Activated CD8-positive, alpha-beta memory T cell treated with anti-CD3 and anti-CD28 coated beads, Interleukin-2, amount 50 U/mL, for 48 hours (primary cell): ENCODE data around the gene SLC28A1.

Experiments
- DNase-seq: peaks from one replicate; pipeline ENCODE4 v3.0.0-alpha.2; 2020

SLC28A1 gene

DNA sequence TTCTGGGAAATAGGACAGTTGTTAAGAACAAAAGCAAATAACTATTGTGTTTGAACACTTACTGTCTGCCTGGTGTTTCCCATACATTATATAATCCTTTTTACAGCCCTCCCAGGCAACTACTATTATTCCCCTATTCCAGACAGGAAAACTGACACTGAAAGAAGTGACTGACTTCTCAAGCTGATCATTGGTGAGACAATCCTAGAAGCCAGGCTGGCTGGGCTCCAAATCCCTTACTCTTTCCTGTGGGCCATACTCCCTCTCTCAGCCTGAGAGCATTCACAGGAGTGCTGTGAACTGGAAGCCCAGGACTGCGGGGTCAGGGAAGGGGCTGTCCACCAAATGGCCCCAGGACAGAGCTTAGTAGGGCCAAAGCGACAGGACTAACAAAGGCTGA is 58.0 kb downstream of the SLC28A1 start:
- no peak for DNase-seq

DNA sequence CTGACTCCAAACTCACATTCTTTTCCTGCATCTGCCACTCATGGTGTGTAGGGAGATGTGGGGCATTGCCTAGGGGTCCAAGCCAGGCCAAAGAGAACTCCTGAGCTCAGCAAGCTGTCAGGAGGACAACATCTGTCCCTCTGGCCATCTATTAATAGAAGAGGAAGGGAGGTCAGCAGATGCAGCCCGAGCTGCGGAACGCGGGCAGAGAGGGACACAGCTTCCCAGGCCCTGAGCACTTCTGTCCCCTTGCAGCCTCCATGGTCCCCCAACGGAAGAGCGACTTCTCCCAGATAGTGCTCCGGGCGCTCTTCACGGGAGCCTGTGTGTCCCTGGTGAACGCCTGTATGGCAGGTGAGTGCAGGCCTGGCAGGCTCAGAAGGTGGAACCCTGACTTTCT is 59.8 kb downstream of the SLC28A1 start:
- DNase-seq, result no peak

DNA sequence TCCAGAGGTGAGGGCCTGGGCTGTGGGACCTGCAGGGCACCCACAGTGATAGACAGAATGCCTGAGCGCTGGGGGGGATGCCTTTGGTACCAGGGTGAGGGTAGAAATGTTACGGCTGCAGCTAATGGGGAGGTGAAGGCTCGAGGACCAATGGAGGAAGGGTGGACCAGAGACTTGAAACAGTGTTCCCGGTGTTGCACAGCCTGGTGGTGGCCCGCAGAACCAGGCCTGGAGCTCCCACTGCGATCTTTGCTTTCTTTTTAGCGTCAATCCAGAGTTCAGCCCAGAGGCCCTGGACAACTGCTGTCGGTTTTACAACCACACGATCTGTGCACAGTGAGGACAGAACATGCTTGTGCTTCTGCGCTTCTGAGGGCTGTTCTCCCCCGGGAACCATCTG is 60.4 kb downstream of the SLC28A1 start:
- no peak for DNase-seq

DNA sequence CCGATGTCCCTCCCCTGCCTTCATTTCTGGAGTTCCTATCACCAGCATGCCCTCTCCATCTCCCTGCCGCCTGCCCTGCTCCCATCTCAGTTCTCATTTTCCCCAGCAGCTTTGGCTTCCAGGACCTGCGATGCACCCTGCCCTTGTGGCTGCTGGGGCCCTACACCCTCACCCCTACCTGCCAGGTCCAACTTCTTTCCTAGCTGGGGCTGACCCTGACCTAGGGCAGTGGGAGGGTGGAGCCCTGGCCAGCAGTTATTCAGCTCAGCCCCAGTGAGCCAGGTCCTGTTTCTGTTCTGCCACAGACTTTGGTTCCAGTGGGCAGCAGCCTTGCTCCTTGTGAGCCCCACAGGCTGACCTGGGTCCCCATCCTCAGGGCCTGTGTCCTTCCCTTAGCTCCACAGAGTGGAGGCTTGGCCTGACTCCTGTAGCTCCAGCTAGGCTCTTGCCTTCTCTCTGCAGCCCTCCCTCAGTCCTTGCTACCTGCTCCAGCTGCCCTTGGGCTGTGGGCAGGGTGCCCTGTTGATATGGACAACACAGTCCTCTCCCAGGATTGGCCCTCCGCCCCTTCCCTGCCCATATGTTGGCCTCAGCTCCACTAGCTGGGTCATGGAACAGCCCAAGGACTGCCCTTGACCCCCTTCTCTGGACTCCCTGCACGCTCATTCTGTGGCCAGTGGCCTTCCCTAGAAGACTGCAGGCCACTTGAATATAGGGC is 62.5 kb downstream of the SLC28A1 start:
- DNase-seq, result no peak

DNA sequence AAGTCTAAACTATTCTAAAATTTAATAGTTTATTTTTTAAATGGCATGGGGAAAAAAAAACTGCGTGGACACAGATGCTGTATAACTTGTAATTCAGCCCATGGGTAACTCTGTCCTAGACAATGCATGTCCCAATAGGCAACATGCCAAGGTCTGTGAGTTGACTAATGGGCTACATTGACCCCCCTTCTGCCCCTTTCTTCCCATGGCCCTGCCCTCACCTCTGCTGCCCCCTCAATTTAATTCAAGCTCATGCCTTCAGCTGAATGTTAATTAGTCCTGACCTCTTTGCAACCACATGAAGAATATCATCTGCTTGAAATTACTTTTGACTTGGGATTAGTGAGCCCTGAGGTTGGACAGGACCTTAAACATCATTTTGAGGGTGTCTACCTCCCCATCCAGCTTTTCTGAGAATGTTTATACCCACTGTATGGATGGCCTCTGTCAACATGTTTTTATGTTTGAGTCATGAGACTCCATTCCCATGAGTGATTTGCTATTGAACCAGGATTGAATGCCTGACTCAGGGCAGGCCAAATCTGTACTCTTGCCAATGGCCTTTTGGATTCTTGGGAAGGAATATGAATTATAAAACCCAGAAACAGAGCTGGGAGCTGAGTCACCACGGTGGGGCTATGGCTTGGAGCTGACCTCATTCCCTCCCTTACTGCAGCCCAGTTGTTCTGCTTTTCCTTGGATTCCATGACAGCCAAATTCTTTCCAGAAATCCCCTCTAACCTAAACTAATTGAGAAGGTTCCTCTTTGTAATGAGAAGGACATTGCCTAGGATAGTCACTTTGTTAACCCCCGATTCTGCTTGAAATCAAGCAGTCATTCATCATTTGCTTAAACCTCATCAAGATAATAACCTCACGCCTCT is 63.7 kb downstream of the SLC28A1 start:
- DNase-seq, result no peak

DNA sequence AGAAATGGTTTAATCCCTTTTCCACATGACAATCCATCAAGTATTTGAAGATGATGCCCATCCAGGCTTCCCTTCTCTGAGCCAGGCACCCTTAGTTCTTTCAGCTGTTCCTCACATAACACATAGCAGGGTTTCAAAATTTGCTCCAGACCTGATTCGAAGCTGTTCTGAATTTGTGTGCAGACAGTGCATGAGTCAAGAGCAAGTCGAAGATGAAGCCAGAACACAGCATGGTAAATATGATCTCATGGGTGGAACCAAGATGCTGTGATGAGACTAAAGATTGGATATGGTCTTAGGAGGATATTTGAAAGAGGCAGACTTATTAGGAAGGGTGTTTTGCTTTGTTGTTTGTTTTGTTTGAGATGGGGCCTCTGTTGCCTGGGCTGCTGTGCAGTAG is 64.6 kb downstream of the SLC28A1 start:
- DNase-seq, result no peak

DNA sequence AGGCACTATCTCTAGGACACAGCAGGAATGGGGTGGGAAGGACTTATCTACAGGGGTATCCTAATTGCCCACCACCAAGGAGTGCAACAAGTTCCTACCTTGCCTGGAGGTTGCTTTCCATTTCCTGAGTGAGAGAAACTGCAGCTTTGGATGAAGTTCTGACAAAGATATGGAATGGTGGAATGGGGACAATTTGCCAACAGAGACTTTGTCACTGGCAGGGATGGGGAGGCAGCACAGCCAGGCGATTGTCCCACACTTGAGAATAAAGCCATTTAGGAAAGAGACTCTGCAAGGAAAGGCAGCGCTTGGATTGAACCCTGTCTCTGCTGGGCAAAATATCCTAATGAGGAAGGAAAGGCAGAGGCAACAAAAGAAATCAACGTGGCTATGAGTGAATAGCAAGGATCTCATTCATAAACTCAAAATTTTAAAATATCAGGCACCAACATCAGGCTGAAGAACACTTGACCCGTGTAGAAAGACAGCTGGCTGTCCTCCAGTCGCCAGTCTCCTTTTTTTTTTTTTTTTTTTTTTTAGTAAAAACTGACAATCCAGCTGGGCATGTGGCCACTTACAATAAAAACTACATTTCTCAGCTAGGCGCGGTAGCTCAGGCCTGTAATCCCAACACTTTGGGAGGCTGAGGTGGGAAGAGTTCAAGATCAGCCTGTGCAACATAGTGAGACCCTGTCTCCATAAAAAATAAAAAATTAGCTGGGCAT is 65.5 kb downstream of the SLC28A1 start:
- no peak for DNase-seq

DNA sequence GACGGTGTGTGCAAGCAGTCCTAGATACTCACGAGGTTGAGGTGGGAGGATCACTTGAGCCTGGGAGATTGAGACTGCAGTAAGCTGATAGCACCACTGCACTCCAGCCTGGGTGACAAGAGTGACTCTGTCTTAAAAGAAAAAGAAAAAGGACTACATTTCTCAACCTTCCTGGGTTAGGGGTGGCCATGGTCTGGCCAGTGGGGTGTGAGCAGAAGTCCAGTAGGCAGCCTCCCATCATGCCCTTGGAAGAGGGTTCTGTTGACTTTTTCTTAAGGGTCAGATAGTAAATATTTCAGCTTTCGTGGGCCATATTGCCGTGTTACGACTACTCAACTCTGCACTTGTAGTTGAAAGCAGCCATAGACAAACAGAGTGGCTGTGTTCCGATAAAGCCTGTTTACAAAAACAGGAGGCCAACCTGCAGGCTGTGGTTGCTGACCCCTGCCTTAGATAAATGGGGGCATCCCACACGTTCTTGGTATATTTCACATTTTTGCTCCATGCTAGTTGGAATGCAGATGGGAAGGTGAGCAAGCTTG is 66.2 kb downstream of the SLC28A1 start:
- no peak for DNase-seq

DNA sequence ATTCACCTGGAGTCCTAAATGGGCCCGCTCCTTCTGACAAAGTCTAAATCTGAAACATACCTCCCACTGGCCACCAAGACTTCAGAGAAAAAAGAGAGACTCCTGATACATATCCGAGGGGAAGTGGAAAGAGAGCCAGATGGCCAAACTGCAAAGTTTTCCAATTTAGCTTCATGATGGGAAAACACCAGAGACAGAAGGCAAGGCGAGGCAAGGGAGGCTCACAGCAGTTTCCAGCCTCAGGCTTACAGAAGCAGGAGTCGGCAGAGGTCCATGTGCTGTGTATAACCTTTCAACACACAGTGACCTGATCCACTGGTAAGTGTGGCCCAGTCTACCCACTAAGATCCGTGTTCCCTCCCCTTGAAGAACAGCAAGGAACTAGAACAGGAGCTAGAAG is 67.3 kb downstream of the SLC28A1 start:
- DNase-seq, result no peak

DNA sequence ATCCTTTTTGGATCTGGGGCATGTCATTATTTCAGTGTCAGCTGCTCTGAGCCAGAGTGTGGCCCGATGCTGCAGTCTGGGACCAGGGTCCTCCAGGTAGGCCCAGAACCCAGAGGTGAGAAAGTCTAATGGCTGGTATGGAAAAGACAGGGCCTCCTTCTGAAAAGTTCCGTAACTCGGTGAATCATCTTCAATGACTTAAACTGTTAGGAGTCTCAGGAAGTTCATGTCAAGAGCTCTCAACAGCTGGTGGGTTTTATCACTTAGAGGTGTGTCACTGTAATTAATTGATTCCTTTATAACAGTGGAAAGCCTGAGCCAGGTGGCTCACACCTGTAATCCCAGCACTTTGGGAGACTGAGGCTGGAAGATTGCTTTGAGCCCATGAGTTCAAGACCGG is 68.7 kb downstream of the SLC28A1 start:
- no peak for DNase-seq

DNA sequence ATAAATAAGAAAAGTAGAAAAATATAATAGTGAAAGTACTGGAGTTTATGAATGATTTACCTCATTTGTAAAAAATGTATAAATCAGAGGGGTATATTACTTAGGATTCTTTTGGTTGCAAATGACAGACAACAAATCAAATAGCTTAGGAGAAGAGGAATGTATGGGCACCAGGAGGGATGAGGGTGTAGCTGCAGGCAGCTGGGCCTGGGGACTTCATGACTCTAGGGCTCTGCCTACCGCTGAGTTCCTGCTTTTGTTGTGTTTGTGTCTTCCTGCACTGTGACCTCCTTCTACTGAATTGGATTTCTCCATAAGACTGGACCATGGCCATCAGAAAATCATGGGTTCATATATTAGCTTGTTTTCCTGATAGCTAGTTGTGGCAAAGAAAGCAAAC is 69.3 kb downstream of the SLC28A1 start:
- DNase-seq, result no peak

DNA sequence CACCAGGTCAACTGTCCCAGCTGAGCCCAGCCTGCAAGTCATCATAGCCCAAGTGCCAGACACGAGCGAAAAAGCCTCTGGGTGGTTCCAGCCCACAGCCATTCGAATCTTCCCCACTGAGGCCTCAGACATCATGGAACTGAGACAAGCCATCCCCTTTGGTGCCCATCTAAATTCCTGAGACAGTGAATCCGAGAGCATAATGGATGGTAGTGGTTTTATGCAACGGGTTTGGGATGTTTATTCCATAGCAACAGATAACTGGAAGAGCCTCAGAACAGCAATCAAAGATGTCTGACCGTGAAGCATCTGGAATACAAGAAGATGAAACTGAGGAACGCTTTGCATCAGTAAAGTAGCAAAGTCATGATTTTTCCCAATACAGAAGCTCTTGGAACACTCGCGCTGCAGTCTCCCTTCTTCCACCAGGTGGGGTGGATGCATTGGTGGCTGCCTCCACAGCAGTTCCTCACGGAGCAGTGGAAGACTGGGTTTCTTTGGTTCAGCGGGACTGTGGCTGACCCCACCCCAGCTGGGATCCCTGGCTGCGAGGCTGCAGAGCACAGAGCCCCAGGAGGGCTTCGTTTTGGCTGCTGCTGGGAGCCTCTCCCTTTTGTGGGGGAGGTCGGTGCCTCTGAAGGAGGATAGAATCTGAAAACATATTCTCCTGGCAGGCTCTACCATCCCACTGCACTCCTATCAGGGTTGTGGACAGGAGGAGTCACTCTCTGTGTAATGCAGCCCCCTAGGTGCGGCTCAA is 70.8 kb downstream of the SLC28A1 start:
- peak; percentile 56 for DNase-seq

DNA sequence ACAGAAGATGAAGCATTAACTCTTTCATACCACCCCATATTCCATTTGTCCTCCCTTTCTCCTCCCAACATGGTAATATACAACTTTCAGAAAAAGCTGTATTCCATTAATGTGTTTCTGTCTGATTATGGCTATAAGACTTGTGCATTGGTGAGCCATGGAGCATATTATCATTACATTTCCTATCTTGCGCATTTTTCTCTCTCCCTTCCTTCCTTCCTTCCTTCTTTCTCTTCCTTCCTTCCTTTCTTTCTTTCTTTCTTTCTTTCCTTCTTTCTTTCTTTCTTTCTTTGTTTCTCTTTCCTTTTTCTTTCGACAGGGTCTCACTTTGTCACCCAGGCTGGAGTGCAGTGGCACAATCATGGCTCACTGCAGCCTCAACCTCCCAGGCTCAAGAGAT is 71.7 kb downstream of the SLC28A1 start:
- no peak for DNase-seq

DNA sequence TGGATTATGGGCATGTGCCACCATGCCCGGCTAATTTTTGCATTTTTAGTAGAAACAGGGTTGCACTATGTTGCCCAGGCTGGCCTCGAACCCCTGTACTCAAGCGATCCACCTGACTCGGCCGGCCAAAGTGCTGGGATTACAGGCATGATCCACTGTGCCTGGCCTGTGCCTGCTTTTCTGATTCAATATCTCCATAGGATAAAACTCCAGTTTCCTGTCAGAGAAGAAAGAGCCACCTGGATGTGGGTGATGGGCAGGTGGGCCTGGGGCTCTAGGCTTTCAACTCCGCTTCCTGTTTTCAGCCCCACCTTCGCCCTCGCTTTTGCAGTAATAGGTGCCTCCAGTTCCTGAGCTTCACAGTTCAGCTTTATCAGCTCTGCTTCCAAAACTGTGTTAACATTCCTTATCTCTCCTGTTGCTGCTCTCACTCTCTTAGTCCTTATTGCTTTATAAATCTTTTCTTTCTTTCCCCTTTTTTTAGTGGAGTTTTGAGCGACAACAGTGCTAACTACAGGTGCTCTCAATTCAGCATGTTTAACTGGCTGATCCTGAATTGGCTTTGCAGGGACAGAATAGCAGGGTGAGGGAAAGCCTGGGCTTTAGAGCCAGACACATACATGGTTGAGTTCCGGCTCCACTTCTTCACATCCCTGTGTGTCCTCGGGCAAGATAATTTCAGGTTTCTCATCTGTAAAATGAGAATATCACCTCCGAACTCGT is 76.1 kb downstream of the SLC28A1 start:
- no peak for DNase-seq

DNA sequence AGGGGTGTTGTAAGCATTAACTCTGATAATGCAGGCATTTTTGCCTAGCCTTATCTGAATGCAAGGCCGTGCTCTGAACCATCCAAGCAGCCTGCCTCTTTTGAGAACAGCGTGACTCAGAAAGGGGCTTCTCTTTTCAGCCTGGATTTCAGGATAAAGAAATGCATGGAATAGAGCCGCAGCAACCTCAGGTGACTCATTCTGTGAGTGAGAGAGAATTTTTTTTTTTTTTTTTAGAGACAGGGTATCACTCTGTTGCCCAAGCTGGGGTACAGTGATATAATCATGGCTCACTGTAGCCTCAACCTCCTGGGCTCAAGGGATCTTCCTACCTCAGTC is 76.6 kb downstream of the SLC28A1 start:
- no peak for DNase-seq

DNA sequence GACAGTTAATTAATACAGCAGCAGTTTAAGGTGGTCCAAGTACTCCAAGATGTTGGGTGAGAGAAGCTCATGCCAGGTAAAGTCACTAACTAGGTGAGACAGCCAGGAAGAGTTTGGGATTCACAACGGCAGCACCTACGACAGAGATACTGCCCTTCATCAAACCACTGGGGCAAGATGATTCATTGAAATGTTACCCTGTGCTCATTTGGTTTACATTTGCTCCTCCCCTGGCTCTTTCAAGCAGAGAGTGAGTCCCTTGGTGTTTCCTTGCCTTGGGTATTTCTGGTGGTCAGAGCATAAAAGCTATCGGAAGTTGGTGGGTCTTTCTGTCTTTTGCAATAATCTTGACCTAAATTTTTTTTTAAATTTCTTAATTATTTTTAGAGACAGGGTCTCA is 77.2 kb downstream of the SLC28A1 start:
- no peak for DNase-seq

DNA sequence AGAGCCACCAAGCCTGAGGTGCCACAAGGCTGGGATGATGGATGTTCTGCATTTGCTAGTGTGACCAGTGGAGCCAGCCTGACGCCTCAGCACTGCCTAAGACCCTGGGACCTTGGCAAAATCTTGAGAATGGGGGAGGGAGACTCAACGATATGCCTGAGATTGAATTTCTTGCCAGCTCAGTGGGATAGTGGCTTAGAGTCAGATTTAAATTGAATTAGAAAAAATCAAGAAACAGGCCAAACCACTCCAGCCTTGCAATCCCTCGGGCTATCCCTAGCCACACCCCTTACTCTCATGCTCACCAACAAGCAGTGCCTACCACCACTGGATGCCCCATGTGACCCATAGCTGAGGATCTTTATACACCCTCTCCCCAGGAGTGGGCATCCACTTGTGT is 78.5 kb downstream of the SLC28A1 start:
- no peak for DNase-seq

DNA sequence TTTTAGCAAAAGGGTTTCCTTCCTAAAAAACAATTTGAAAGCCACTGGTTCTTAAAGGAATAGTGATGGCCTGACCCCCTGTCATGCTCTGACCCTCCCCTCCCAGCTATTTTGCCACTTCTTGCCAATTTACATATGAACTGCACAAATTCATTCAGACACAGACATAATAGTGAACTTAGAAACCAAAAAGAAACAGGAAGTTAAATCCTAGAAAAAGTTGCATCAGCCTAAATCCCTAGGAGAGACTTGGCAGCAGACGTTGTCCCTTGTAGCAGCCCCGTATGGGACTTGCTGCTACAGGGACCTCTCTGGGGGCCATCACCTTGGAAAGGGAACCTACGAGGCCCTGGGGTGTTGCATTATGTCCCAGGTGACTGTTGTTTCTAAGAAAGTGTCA is 82.9 kb downstream of the SLC28A1 start:
- DNase-seq, result no peak

DNA sequence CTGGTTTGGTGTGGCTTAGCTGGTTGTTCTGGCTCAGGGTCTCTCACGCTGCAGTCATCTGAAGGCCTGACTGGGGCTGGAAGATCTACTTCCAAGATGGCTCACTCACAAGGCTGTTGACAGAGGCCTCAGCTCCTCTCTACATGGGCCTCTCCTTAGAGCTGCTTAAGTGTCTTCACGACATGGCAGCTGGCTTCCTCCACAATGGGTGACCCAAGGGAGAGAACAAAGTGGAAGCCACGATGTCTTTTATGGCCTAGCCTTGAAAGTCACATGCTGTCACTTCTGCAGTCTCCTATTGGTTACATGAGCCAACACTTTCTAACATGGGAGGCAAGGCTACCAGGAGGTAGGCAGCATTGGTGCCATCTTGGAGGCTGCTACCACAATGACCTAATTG is 83.8 kb downstream of the SLC28A1 start:
- no peak for DNase-seq

DNA sequence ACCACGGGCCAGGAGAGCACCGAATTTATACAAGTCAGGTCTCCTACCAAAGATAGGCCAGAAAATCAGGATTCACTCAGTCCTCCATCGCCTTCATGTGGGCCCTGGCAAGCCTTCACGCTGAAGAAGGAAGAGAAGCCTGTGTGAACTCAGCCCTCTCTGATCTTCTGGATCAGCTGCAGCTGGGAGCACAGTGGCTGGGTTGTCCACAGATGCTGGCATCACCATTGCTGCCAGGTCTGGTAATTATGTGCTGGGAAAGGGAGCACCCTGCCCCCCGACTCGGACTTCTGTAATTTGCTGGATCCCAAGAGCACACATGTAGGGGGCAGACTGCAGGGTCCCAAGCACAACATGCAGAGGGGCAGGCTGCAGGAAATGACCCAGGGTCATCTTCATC is 84.8 kb downstream of the SLC28A1 start:
- DNase-seq, result no peak

DNA sequence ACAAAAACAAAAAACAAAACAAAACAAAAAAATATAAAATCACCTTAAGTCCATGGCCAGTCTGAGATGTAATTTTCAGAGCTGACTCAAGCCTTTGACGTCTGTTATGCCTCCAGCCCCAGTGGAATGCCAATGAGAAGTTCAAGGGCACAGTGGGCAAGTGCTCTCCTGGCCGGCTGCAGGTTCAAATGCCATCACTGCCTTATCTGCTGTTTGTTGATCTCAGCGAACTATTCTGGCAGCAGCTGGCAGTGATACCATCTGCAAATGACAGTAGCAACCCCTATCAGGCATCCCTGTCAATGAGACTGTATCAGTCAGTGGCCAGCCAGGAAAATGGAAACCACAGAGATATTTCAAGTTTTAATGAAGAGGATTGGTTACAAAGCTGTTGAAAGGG is 86.4 kb downstream of the SLC28A1 start:
- DNase-seq, result no peak
